Heart left ventricle (tissue), 13 donors: ENCODE measurements around the gene HSD17B2.
"Not testable (repeated sequence)": the region's sequence is repeated elsewhere in the genome, so short reads cannot be mapped to it uniquely, and the experiment has no call there.

Source experiments
- CTCF ChIP-seq, 12 donors: fragments of 200-600 bp; sonication (generic) in 4 of 12; IDR thresholded peaks; one replicate each; pipeline versions ENCODE4 v1.5.0 to v1.8.0; 2018 to 2022; ENCODE audit warnings: antibody characterized with exemption in 12 of 12, mild to moderate bottlenecking in 5 of 12
- POLR2A ChIP-seq, 2 donors: fragments of 450-650 bp; IDR thresholded peaks; one replicate each; pipeline ENCODE4 v1.6.1; 2017; ENCODE audit warnings: antibody characterized with exemption in 2 of 2, mild to moderate bottlenecking in 2 of 2, moderate library complexity in 2 of 2
- donor health status: ischemic (EF 13 %, LVEDD 7.1; RV severe dilation, severe dysfunction).
- donor health status: DM: no; HTN: yes; CAD: no.
- donor health status: DM: no; HTN: no; CAD: no.
- donor health status: ischemic (EF 25% LVEDD 6.9; RV normal size, moderate dysfunction).
- donor health status: ischemic (EF 25% LVEDD 5.7; RV mildly dilated, moderate dysfunction).
- donor health status: ischemic (EF 35%, LVEDD 5.7; RV mildly dilated, moderate dysfunction).
- donor health status: nonischemic (EF 11% LVEDD 7.7; RV severe dilation, severe dysfunction).
- donor health status: DM: yes; HTN: yes; CAD: no.
- donor health status: PGD.
- donor health status: ischemic (EF 29% LVEDD 5.4; RV normal size, mild dysfunction).
- donor health status: nonischemic (EF 23%, LVEDD 6.1; RV moderate dilation, normal function).

GRCh38 chr16:82109266-82109665, 74.2 kb downstream of the HSD17B2 start:
- not testable (repeated sequence) for TF ChIP-seq POLR2A, CTCF (IDR thresholded peaks at IDR 0.05)
